HepG2 (cell line): ENCODE results near the gene LGR6.

Source experiments
- ATF2 ChIP-seq: sonication (generic); formaldehyde crosslinking; IDR thresholded peaks from 2 replicates; pipeline ENCODE4 v1.4.0; 2020; ENCODE audit warnings: missing genetic modification reagents
- CTCF ChIP-seq: sonication (generic); formaldehyde crosslinking; IDR thresholded peaks from 2 replicates; pipeline ENCODE4 v1.5.0; 2020; ENCODE audit warnings: mild to moderate bottlenecking, missing genetic modification reagents, moderate library complexity
- ELF1 ChIP-seq: sonication (generic); formaldehyde crosslinking; IDR thresholded peaks from 2 replicates; pipeline ENCODE4 v1.4.0; 2020; ENCODE audit warnings: missing genetic modification reagents
- MED1 ChIP-seq: sonication (generic); formaldehyde crosslinking; IDR thresholded peaks from 2 replicates; pipeline ENCODE4 v1.4.0; 2020; ENCODE audit warnings: missing genetic modification reagents
- MXD3 ChIP-seq: IDR thresholded peaks from 2 replicates; pipeline ENCODE4 v1.6.1; 2016; ENCODE audit warnings: mild to moderate bottlenecking, missing biosample characterization, missing genetic modification reagents
- POLR2A ChIP-seq, 2 experiments: IDR thresholded peaks; 2 replicates each; pipeline ENCODE4 v1.6.1; 2011; ENCODE audit warnings: low read depth in 2 of 2, low read length in 2 of 2, mild to moderate bottlenecking in 1 of 2, moderate library complexity in 1 of 2; ENCODE audit not compliant: insufficient read depth in 1 of 2
- PREB ChIP-seq: sonication (generic); formaldehyde crosslinking; IDR thresholded peaks from 2 replicates; pipeline ENCODE4 v1.4.0; 2020; ENCODE audit warnings: missing genetic modification reagents
- REST ChIP-seq, 2 experiments: IDR thresholded peaks; 2 replicates each; pipeline ENCODE4 v1.6.1; 2011 to 2012; ENCODE audit warnings: low read length in 2 of 2, borderline replicate concordance in 1 of 2, low read depth in 1 of 2, mild to moderate bottlenecking in 1 of 2, moderate library complexity in 1 of 2
- ZFP37 ChIP-seq: sonication (generic); formaldehyde crosslinking; IDR thresholded peaks from 2 replicates; pipeline ENCODE4 v1.4.0; 2020; ENCODE audit warnings: missing genetic modification reagents, borderline replicate concordance
- ZHX1 ChIP-seq: sonication (generic); formaldehyde crosslinking; IDR thresholded peaks from 2 replicates; pipeline ENCODE4 v1.8.1; 2022; ENCODE audit warnings: low read depth, mild to moderate bottlenecking, missing genetic modification reagents

GRCh38 chr1:202171292-202172014 is 22.1 kb upstream of the LGR6 start:
- TF ChIP-seq REST (IDR thresholded peaks at IDR 0.05; ENCODE audit: borderline replicate concordance in 1 of 2, low read depth in 1 of 2, low read length in 2 of 2): no peak
- no peak for TF ChIP-seq ELF1
- no peak for TF ChIP-seq ZHX1
- TF ChIP-seq PREB (CRISPR knock-in tag): no peak
- TF ChIP-seq CTCF (CRISPR knock-in tag): no peak
- TF ChIP-seq ATF2 (CRISPR knock-in tag): no peak
- no peak for TF ChIP-seq MED1 (CRISPR knock-in tag)
- no peak for TF ChIP-seq ZFP37 (CRISPR knock-in tag)
- no peak for TF ChIP-seq POLR2A (IDR thresholded peaks at IDR 0.05; ENCODE audit: insufficient read depth in 1 of 2, low read depth in 2 of 2, low read length in 2 of 2)
- TF ChIP-seq MXD3 (CRISPR knock-in tag): no peak
